GM12878 (cell line): ENCODE measurements around the gene TDP1. TPM values are rescaled to one million over a fixed set of nuclear protein-coding genes. Genes with fewer than 3 reads are reported as not detected.

Experiments used
- ATAC-seq: fragments of 200-7000 bp; cut with Tn5 transposase; 3 replicates; pipeline ENCODE4 v1.9.1; 2020; ENCODE audit warnings: mild to moderate bottlenecking, moderate library complexity
- BruUV-seq: library from RNA; stranded (reverse); fragments of 400-500 nt; replicated peaks from 2 replicates; lab custom pipeline; 2021; lab: Mats Ljungman, UMichigan
- CTCF ChIA-PET: fragments of 300-600 bp; sonication (Branson Sonifier 250); formaldehyde crosslinking; extraction: SDS; loops from one replicate; lab custom pipeline; 2021; ENCODE audit warnings: inconsistent platforms; lab: Yijun Ruan, JAX
- POLR2A ChIA-PET: fragments of 350-600 bp; formaldehyde crosslinking; extraction: SDS; loops from one replicate; lab custom pipeline; 2021; ENCODE audit warnings: inconsistent platforms; lab: Charles Lee
- RAD21 ChIA-PET: fragments of 300-600 bp; sonication (Branson Sonifier 250); formaldehyde crosslinking; loops from one replicate; lab custom pipeline; 2023; ENCODE audit warnings: antibody characterized with exemption; ENCODE audit not compliant: unreplicated experiment; lab: Charles Lee
- SMC1A ChIA-PET: fragments of 300-600 bp; sonication (Branson Sonifier 250); formaldehyde crosslinking; loops from one replicate; lab custom pipeline; 2023; ENCODE audit not compliant: unreplicated experiment, uncharacterized antibody; lab: Charles Lee
- DNase-seq: peaks from one replicate; pipeline ENCODE4 v3.0.0-alpha.2; 2011; ENCODE audit warnings: low read depth, low spot score
- FAIRE-seq: peaks from 3 replicates; lab custom pipeline; 2011; peaks lifted over from hg19 to GRCh38; lab: Jason Lieb, UNC
- H2AFZ ChIP-seq: 2 replicates; pipeline ENCODE4 v1.6.0; 2011; ENCODE audit warnings: low read depth, low read length, control low read depth; ENCODE audit not compliant: control insufficient read depth
- H3K27ac ChIP-seq: 2 replicates; pipeline ENCODE4 v1.5.1; 2011; ENCODE audit warnings: control low read depth; ENCODE audit not compliant: control insufficient read depth, insufficient read depth
- H3K27me3 ChIP-seq, 2 experiments: replicated peaks in 1 of 2; 2 replicates each; pipeline versions ENCODE4 v1.6.0 to v1.6.1; 2011; ENCODE audit warnings: low read length in 1 of 2; ENCODE audit not compliant: control insufficient read depth in 2 of 2, insufficient read depth in 2 of 2
- H3K36me3 ChIP-seq, 2 experiments: 2 replicates each; pipeline ENCODE4 v1.5.1; 2011; ENCODE audit warnings: low read length in 1 of 2; ENCODE audit not compliant: control insufficient read depth in 2 of 2, insufficient read depth in 2 of 2
- H3K4me1 ChIP-seq: 2 replicates; pipeline ENCODE4 v1.6.1; 2011; ENCODE audit warnings: mild to moderate bottlenecking, low read length, moderate library complexity, mixed read lengths; ENCODE audit not compliant: control insufficient read depth, insufficient read depth
- H3K4me2 ChIP-seq: 2 replicates; pipeline ENCODE4 v1.6.0; 2011; ENCODE audit warnings: control low read depth; ENCODE audit not compliant: control insufficient read depth, insufficient read depth
- H3K4me3 ChIP-seq: fragments of 200-600 bp; sonication (generic); 2 replicates; pipeline ENCODE4 v1.5.1; 2016
- H3K79me2 ChIP-seq: 2 replicates; pipeline ENCODE4 v1.6.0; 2011; ENCODE audit warnings: low read length; ENCODE audit not compliant: control insufficient read depth, insufficient read depth
- H3K9ac ChIP-seq: 2 replicates; pipeline ENCODE4 v1.8.0; 2011; ENCODE audit warnings: low read length, control low read depth, mixed read lengths; ENCODE audit not compliant: control insufficient read depth, insufficient read depth
- H3K9me3 ChIP-seq: replicated peaks from 3 replicates; pipeline ENCODE4 v1.5.1; 2011; ENCODE audit warnings: mild to moderate bottlenecking, low read length; ENCODE audit not compliant: control insufficient read depth, insufficient read depth
- H4K20me1 ChIP-seq: 2 replicates; pipeline ENCODE4 v1.6.0; 2011; ENCODE audit not compliant: control insufficient read depth, insufficient read depth
- HDAC6 ChIP-seq: fragments of 200-600 bp; sonication (generic); IDR thresholded peaks from one replicate; pipeline ENCODE4 v1.8.0; 2017; ENCODE audit warnings: antibody characterized with exemption; ENCODE audit not compliant: unreplicated experiment
- IKZF2 ChIP-seq, 2 experiments: fragments of 450-650 bp; IDR thresholded peaks; 2 replicates each; pipeline ENCODE4 v1.6.1; 2017; ENCODE audit warnings: mild to moderate bottlenecking in 2 of 2, moderate library complexity in 2 of 2
- MEF2A ChIP-seq: IDR thresholded peaks from 2 replicates; pipeline ENCODE4 v1.6.1; 2011; ENCODE audit warnings: low read depth, mild to moderate bottlenecking, low read length, moderate library complexity; ENCODE audit not compliant: insufficient read depth
- SPI1 ChIP-seq: IDR thresholded peaks from 2 replicates; pipeline ENCODE4 v1.6.1; 2011; ENCODE audit warnings: low read depth, mild to moderate bottlenecking, low read length, moderate library complexity, borderline replicate concordance; ENCODE audit not compliant: insufficient read depth
- USF1 ChIP-seq: IDR thresholded peaks from 2 replicates; pipeline ENCODE4 v1.6.1; 2011; ENCODE audit warnings: borderline replicate concordance, low read depth, mild to moderate bottlenecking, moderate library complexity, mixed read lengths, low read length; ENCODE audit not compliant: insufficient read depth; ENCODE audit errors: extremely low read length
- WGBS: methylation state at CpG from one replicate; pipeline ENCODE4 v1.1.6; 2016; ENCODE audit warnings: low lambda C conversion rate; ENCODE audit not compliant: insufficient replicate concordance, insufficient coverage; ENCODE audit errors: missing lambda C conversion rate; 5-methylcytosine and 5-hydroxymethylcytosine counted together
- in situ Hi-C: fragments of 300-500 bp; cut with MboI; formaldehyde crosslinking; loops from 9 replicates; pipeline ENCODE4 v1.14.3; 2018; ENCODE audit warnings: mixed read lengths
- intact Hi-C: fragments of 100-400 bp; cut with micrococcal nuclease; formaldehyde crosslinking; loops from one replicate; pipeline ENCODE4 v1.14.2; 2022; ENCODE audit not compliant: unreplicated experiment
- polyA plus RNA-seq, 11 experiments: library from polyadenylated mRNA; depleted of rRNA in 4 of 11; unstranded in 6 of 11; stranded (reverse) in 5 of 11; fragments of >200 nt; fragmentation: Nextera tagmentation in 4 of 11; fragmentation: Illumina TruSeq in 1 of 11; extraction: Ambion mirVana in 4 of 11; extraction: Trizol in 1 of 11; gene quantifications; 1 replicate in 1 of 11; 2 replicates in 10 of 11; pipeline versions ENCODE4 v1.2.1 to v1.2.3, GENCODE V29; 2011 to 2016; ENCODE audit warnings: inconsistent platforms in 2 of 11, missing spikeins in 2 of 11, low read depth in 1 of 11
- total RNA-seq, 4 experiments: library from RNA; depleted of rRNA in 3 of 4; stranded (reverse); fragments of >200 nt in 3 of 4; fragmentation: Illumina TruSeq in 1 of 4; extraction: Trizol in 1 of 4; gene quantifications; 2 replicates each; pipeline versions ENCODE4 v1.2.1 to v1.2.3, GENCODE V29; 2013 to 2021
- TF ChIP-seq, protein P1 (sequence below): IDR thresholded peaks from 2 replicates; pipeline ENCODE4 v1.6.1; 2012; ENCODE audit warnings: low read depth, low read length, improper control_type of control experiment

The TDP1 gene
- total and polyA plus RNA-seq, 10 of the 15 experiments (the other 5 are each of a cell fraction or from before 2014, with no cell fraction given), result 40.2 to 60.4 (median 54.1) TPM

DNA sequence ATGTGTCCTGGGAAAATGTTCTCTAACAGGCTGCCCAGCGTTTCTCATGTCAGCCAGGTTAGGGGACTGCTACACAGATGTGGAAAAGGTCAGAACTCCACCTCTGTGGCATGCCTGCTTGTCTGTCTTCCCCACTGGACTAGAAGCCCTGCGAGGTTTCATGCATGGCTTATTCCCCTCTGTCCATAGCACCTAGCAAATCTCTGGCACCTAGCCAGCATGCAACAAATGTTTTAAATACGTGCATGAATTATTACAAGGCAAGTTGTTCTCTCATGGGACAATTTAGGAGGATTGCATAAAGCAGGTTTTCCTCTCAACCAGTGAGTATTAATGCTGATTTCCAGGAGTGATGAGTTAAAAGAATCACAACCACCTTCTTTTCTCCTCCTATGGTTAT is 84.7 kb downstream of the TDP1 start:
- no peak for DNase-seq
- WGBS, result 97% methylated on average over 3 of the region's 3 CpGs
- H3K4me2 ChIP-seq, result no peak overlapping the region
- H3K36me3 ChIP-seq, result peaks cover 6 to 10% of the 10 kb centered on the region in 2 experiments; a peak in 3 of 4 replicates
- no peaks in the 10 kb centered on the region for H3K4me1 ChIP-seq
- no peak overlapping the region for H3K27ac ChIP-seq
- CTCF ChIA-PET, result interaction anchor here (0.7 kb wide), 1 partner anchor 100 kb away, joined by 3 read pairs; no protein-coding TSS in a partner anchor
- H3K27me3 ChIP-seq, result no peaks in the 10 kb centered on the region
- TF ChIP-seq SPI1 (no peak), USF1 (no peak), MEF2A (no peak), IKZF2 (IDR thresholded peaks at IDR 0.05) (no peak), HDAC6 (no peak)
- TF ChIP-seq, protein P1, sequence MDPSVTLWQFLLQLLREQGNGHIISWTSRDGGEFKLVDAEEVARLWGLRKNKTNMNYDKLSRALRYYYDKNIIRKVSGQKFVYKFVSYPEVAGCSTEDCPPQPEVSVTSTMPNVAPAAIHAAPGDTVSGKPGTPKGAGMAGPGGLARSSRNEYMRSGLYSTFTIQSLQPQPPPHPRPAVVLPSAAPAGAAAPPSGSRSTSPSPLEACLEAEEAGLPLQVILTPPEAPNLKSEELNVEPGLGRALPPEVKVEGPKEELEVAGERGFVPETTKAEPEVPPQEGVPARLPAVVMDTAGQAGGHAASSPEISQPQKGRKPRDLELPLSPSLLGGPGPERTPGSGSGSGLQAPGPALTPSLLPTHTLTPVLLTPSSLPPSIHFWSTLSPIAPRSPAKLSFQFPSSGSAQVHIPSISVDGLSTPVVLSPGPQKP, result no peak
- no peaks in the 10 kb centered on the region for H4K20me1 ChIP-seq
- POLR2A ChIA-PET, result no interaction called here
- ATAC-seq, result no peak
- no peak for FAIRE-seq
- BruUV-seq, result no TSS peak
- H2AFZ ChIP-seq, result no peak overlapping the region
- H3K9ac ChIP-seq, result no peak overlapping the region
- SMC1A ChIA-PET, result no interaction called here
- intact Hi-C loops (no loop called here), in situ Hi-C loops (no loop called here)
- no peaks in the 10 kb centered on the region for H3K79me2 ChIP-seq
- no peak overlapping the region for H3K4me3 ChIP-seq
- RAD21 ChIA-PET, result no interaction called here
- H3K9me3 ChIP-seq, result no peaks in the 10 kb centered on the region
